Naive thymus-derived CD4-positive, alpha-beta T cell (primary cell): ENCODE data around the gene MIP. TPM values are rescaled to one million over a fixed set of nuclear protein-coding genes. Genes with fewer than 3 reads are reported as not detected.
"Not testable (repeated sequence)": the region's sequence is repeated elsewhere in the genome, so short reads cannot be mapped to it uniquely, and the experiment has no call there.

Experiments
- ATAC-seq: fragments of 150-1000 bp; cut with Tn5 transposase; 2 replicates; pipeline ENCODE4 v1.10.0; 2021; ENCODE audit warnings: mild to moderate bottlenecking, moderate library complexity
- CTCF ChIA-PET: fragments of 350-600 bp; sonication (Branson Sonifier 250); formaldehyde crosslinking; loops from one replicate; lab custom pipeline; 2021; ENCODE audit warnings: antibody characterized with exemption; lab: Charles Lee
- POLR2A ChIA-PET: fragments of 350-600 bp; sonication (Branson Sonifier 250); formaldehyde crosslinking; loops from one replicate; lab custom pipeline; 2021; ENCODE audit warnings: antibody characterized with exemption, inconsistent platforms; lab: Charles Lee
- DNase-seq, 9 donors: peaks; one replicate each; pipeline versions ENCODE4 v3.0.0 to v3.0.0-alpha.2; 2020 to 2022; ENCODE audit warnings: mixed read lengths in 1 of 9
- H3K27ac ChIP-seq: one replicate; pipeline ENCODE4 v1.7.0; 2013; ENCODE audit warnings: mild to moderate bottlenecking, low read depth, low read length, moderate library complexity
- H3K27me3 ChIP-seq, 2 donors: one replicate each; pipeline ENCODE4 v1.7.0; 2013; ENCODE audit warnings: low read length in 2 of 2, mild to moderate bottlenecking in 2 of 2, moderate library complexity in 2 of 2; ENCODE audit not compliant: control insufficient read depth in 2 of 2, insufficient read depth in 2 of 2
- H3K36me3 ChIP-seq, 3 experiments: 1 replicate in 2 of 3; 2 replicates in 1 of 3; pipeline ENCODE4 v1.7.0; 2013; ENCODE audit warnings: low read length in 3 of 3, mild to moderate bottlenecking in 3 of 3, moderate library complexity in 1 of 3; ENCODE audit not compliant: insufficient read depth in 3 of 3, control insufficient read depth in 2 of 3
- H3K4me1 ChIP-seq, 2 donors: one replicate each; pipeline ENCODE4 v1.7.0; 2013; ENCODE audit warnings: low read length in 2 of 2, mild to moderate bottlenecking in 2 of 2, moderate library complexity in 1 of 2; ENCODE audit not compliant: control insufficient read depth in 2 of 2, insufficient read depth in 2 of 2
- H3K4me3 ChIP-seq: 2 replicates; pipeline ENCODE4 v1.7.0; 2013; ENCODE audit warnings: mild to moderate bottlenecking, low read length
- H3K9me3 ChIP-seq, 3 experiments: 1 replicate in 2 of 3; 2 replicates in 1 of 3; pipeline ENCODE4 v1.7.0; 2013; ENCODE audit warnings: low read length in 3 of 3; ENCODE audit not compliant: control insufficient read depth in 2 of 3
- H3K27ac Mint-ChIP-seq, 9 donors: one replicate each; pipeline ENCODE4 v1.8.0; 2020 to 2022; ENCODE audit warnings: mixed read lengths in 9 of 9, mild to moderate bottlenecking in 8 of 9, moderate library complexity in 5 of 9, inconsistent platforms in 2 of 9
- H3K27me3 Mint-ChIP-seq, 5 donors: one replicate each; pipeline ENCODE4 v1.8.0; 2021 to 2022; ENCODE audit warnings: mixed read lengths in 5 of 5, mild to moderate bottlenecking in 1 of 5
- H3K36me3 Mint-ChIP-seq, 5 donors: one replicate each; pipeline ENCODE4 v1.8.0; 2020 to 2022; ENCODE audit warnings: mixed read lengths in 5 of 5, mild to moderate bottlenecking in 3 of 5, inconsistent platforms in 1 of 5
- H3K4me1 Mint-ChIP-seq, 7 donors: one replicate each; pipeline ENCODE4 v1.8.0; 2020 to 2022; ENCODE audit warnings: mixed read lengths in 7 of 7, mild to moderate bottlenecking in 3 of 7, inconsistent platforms in 1 of 7
- H3K4me3 Mint-ChIP-seq, 10 donors: one replicate each; pipeline ENCODE4 v1.8.0; 2020 to 2022; ENCODE audit warnings: mild to moderate bottlenecking in 10 of 10, mixed read lengths in 10 of 10, moderate library complexity in 6 of 10, inconsistent platforms in 2 of 10
- H3K9me3 Mint-ChIP-seq, 11 donors: one replicate each; pipeline ENCODE4 v1.8.0; 2020 to 2022; ENCODE audit warnings: mixed read lengths in 11 of 11, mild to moderate bottlenecking in 4 of 11, inconsistent platforms in 1 of 11, moderate library complexity in 1 of 11
- intact Hi-C, 2 donors: fragments of 100-400 bp; cut with micrococcal nuclease; formaldehyde crosslinking; loops; one replicate each; pipeline ENCODE4 v1.15.1; 2023
- polyA plus RNA-seq, 2 donors: library from polyadenylated mRNA; unstranded; fragments of 300-500 nt; fragmentation: Illumina TruSeq; gene quantifications; one replicate each; pipeline ENCODE4 v1.2.3, GENCODE V29; 2021
- total RNA-seq, 6 experiments: library from RNA in 5 of 6; stranded (reverse) in 5 of 6; gene quantifications; 1 replicate in 5 of 6; 2 replicates in 1 of 6; pipeline ENCODE4 v1.2.3 and lab custom pipeline; 2021 to 2026

Gene MIP
- total and polyA plus RNA-seq, 7 experiments from 2014 or later = not detected

GRCh38 chr12:56408799-56409417, 45.5 kb downstream of the MIP start:
- H3K36me3 Mint-ChIP-seq = no peaks in the 10 kb centered on the region
- ChIA-PET CTCF (no interaction called here), POLR2A (no interaction called here)
- DNase-seq (no peak), ATAC-seq (no peak)
- Histone ChIP-seq H3K4me1 (no peaks in the 10 kb centered on the region), H3K27me3 (no peaks in the 10 kb centered on the region), H3K4me3 (no peak overlapping the region), H3K9me3 (no peaks in the 10 kb centered on the region), H3K36me3 (no peaks in the 10 kb centered on the region), H3K27ac (no peak overlapping the region)
- H3K4me1 Mint-ChIP-seq = no peaks in the 10 kb centered on the region
- H3K27me3 Mint-ChIP-seq = no peaks in the 10 kb centered on the region
- H3K9me3 Mint-ChIP-seq = no peaks in the 10 kb centered on the region
- intact Hi-C loops = no loop called here
- H3K27ac Mint-ChIP-seq = no peak overlapping the region
- H3K4me3 Mint-ChIP-seq = no peak overlapping the region

GRCh38 chr12:56404227-56404626, 50.2 kb downstream of the MIP start:
- H3K27me3 ChIP-seq, H3K4me3 ChIP-seq, H3K4me3 Mint-ChIP-seq, H3K27me3 Mint-ChIP-seq, ATAC-seq, DNase-seq, POLR2A ChIA-PET, H3K9me3 Mint-ChIP-seq, H3K4me1 ChIP-seq, H3K9me3 ChIP-seq, H3K36me3 ChIP-seq, H3K27ac Mint-ChIP-seq, CTCF ChIA-PET, H3K36me3 Mint-ChIP-seq, intact Hi-C loops, H3K4me1 Mint-ChIP-seq, H3K27ac ChIP-seq: not testable (repeated sequence)

- ATAC-seq, H3K27me3 Mint-ChIP-seq, H3K4me1 Mint-ChIP-seq, H3K4me3 Mint-ChIP-seq, H3K9me3 ChIP-seq, DNase-seq, H3K4me3 ChIP-seq, CTCF ChIA-PET, H3K27ac ChIP-seq, H3K27ac Mint-ChIP-seq, H3K4me1 ChIP-seq, intact Hi-C loops, H3K36me3 ChIP-seq, H3K27me3 ChIP-seq, POLR2A ChIA-PET: not testable (repeated sequence)
- Mint-ChIP-seq H3K36me3 (peaks cover 0 to 12% (median 8%) of the 10 kb centered on the region in 5 donors), H3K9me3 (peaks cover 0 to 19% (median 9%) of the 10 kb centered on the region in 11 donors)
Observed at GRCh38 chr12:56401612-56402011, 52.8 kb downstream of the MIP start.

GRCh38 chr12:56401125-56401524, 53.3 kb downstream of the MIP start:
- H3K27ac ChIP-seq, POLR2A ChIA-PET, CTCF ChIA-PET, H3K4me1 ChIP-seq, ATAC-seq, H3K4me3 ChIP-seq, H3K9me3 ChIP-seq, DNase-seq, intact Hi-C loops, H3K27me3 Mint-ChIP-seq, H3K27ac Mint-ChIP-seq, H3K27me3 ChIP-seq, H3K4me3 Mint-ChIP-seq, H3K36me3 ChIP-seq, H3K4me1 Mint-ChIP-seq: not testable (repeated sequence)
- Mint-ChIP-seq H3K36me3 (peaks cover 0 to 12% (median 8%) of the 10 kb centered on the region in 5 donors), H3K9me3 (peaks cover 0 to 19% (median 9%) of the 10 kb centered on the region in 11 donors)

Other genes starting within 250 kb of the MIP start
- 10 to 100 TPM; 31.4 to 44.9 (median 43.1) TPM for gene RNF41, start 232.7 kb downstream of the MIP start, total RNA-seq
- gene RNF41, start 232.7 kb downstream of the MIP start, polyA plus RNA-seq = 10 to 100 TPM; 29.4 to 45.8 TPM
- gene NABP2, start 230.3 kb downstream of the MIP start, total RNA-seq = 10 to 100 TPM in 3 of 5 experiments, 1 to 10 TPM in 2; 9.2 to 61.2 (median 11.8) TPM
- gene NABP2, start 230.3 kb downstream of the MIP start, polyA plus RNA-seq = 1 to 10 TPM; 1.0 to 1.6 TPM
- gene SLC39A5, start 224.6 kb downstream of the MIP start, total RNA-seq = 1 to 10 TPM in 1 of 5 experiments, under 1 TPM in 2, not detected in 2; 0.43 to 1.2 (median 0.77) TPM
- gene SLC39A5, start 224.6 kb downstream of the MIP start, polyA plus RNA-seq = not detected
- gene ANKRD52, start 196.3 kb downstream of the MIP start, total RNA-seq = 10 to 100 TPM; 26.9 to 64.4 (median 40.7) TPM
- gene ANKRD52, start 196.3 kb downstream of the MIP start, polyA plus RNA-seq = 1 to 10 TPM; 5.1 to 8.2 TPM
- 10 to 100 TPM; 22.5 to 39.4 (median 31.5) TPM for gene COQ10A, start 187.7 kb downstream of the MIP start, total RNA-seq
- 10 to 100 TPM in 1 of 2 donors, 1 to 10 TPM in 1; 9.7 to 11.5 TPM for gene COQ10A, start 187.7 kb downstream of the MIP start, polyA plus RNA-seq
- gene CS, start 154.3 kb downstream of the MIP start, total RNA-seq = 100 to 1,000 TPM; 126 to 241 (median 167) TPM
- 10 to 100 TPM; 57.6 to 79.9 TPM for gene CS, start 154.3 kb downstream of the MIP start, polyA plus RNA-seq
- 100 to 1,000 TPM in 1 of 5 experiments, 10 to 100 TPM in 4; 48.4 to 134 (median 87.6) TPM for gene CNPY2, start 138.7 kb downstream of the MIP start, total RNA-seq
- gene CNPY2, start 138.7 kb downstream of the MIP start, polyA plus RNA-seq = 100 to 1,000 TPM; 183 to 184 TPM
- gene PAN2, start 120.7 kb downstream of the MIP start, total RNA-seq = 100 to 1,000 TPM in 4 of 5 experiments, 10 to 100 TPM in 1; 65.8 to 279 (median 144) TPM
- gene PAN2, start 120.7 kb downstream of the MIP start, polyA plus RNA-seq = 10 to 100 TPM; 11.4 to 13.9 TPM
- 10 to 100 TPM; 14.4 to 42.0 (median 20.1) TPM for gene IL23A, start 115.8 kb downstream of the MIP start, total RNA-seq
- gene IL23A, start 115.8 kb downstream of the MIP start, polyA plus RNA-seq = 10 to 100 TPM; 14.8 to 25.2 TPM
- gene STAT2, start 94.5 kb downstream of the MIP start, total RNA-seq = 100 to 1,000 TPM; 119 to 291 (median 182) TPM
- 10 to 100 TPM; 64.1 to 80.3 TPM for gene STAT2, start 94.5 kb downstream of the MIP start, polyA plus RNA-seq
- gene APOF, start 91.8 kb downstream of the MIP start, total RNA-seq = not detected
- gene APOF, start 91.8 kb downstream of the MIP start, polyA plus RNA-seq = under 1 TPM in 1 of 2 donors, not detected in 1; 0.12 TPM
- gene TIMELESS, start 5.2 kb downstream of the MIP start, total RNA-seq = 10 to 100 TPM in 1 of 5 experiments, 1 to 10 TPM in 4; 4.4 to 42.3 (median 5.4) TPM
- gene TIMELESS, start 5.2 kb downstream of the MIP start, polyA plus RNA-seq = 1 to 10 TPM; 2.7 to 3.3 TPM
- 1 to 10 TPM; 5.2 to 7.5 (median 7.2) TPM for gene SPRYD4, start 13.9 kb upstream of the MIP start, total RNA-seq
- 1 to 10 TPM; 1.1 to 1.4 TPM for gene SPRYD4, start 13.9 kb upstream of the MIP start, polyA plus RNA-seq
- 10 to 100 TPM in 1 of 5 experiments, 1 to 10 TPM in 3, under 1 TPM in 1; 0.94 to 10.2 (median 3.0) TPM for gene GLS2, start 33.5 kb upstream of the MIP start, total RNA-seq
- gene GLS2, start 33.5 kb upstream of the MIP start, polyA plus RNA-seq = 1 to 10 TPM; 5.9 to 6.8 TPM
- 10 to 100 TPM in 1 of 5 experiments, 1 to 10 TPM in 4; 2.5 to 12.8 (median 5.5) TPM for gene RBMS2, start 67.2 kb upstream of the MIP start, total RNA-seq
- gene RBMS2, start 67.2 kb upstream of the MIP start, polyA plus RNA-seq = 1 to 10 TPM in 1 of 2 donors, under 1 TPM in 1; 0.81 to 3.0 TPM
- 100 to 1,000 TPM; 127 to 230 (median 191) TPM for gene BAZ2A, start 175.7 kb upstream of the MIP start, total RNA-seq
- 10 to 100 TPM; 24.8 to 45.1 TPM for gene BAZ2A, start 175.7 kb upstream of the MIP start, polyA plus RNA-seq
- gene ATP5F1B, start 191.3 kb upstream of the MIP start, total RNA-seq = 100 to 1,000 TPM; 217 to 476 (median 267) TPM
- gene ATP5F1B, start 191.3 kb upstream of the MIP start, polyA plus RNA-seq = 100 to 1,000 TPM; 658 to 688 TPM
- gene PTGES3, start 233.6 kb upstream of the MIP start, total RNA-seq = 100 to 1,000 TPM; 111 to 229 (median 153) TPM
- 100 to 1,000 TPM; 221 to 289 TPM for gene PTGES3, start 233.6 kb upstream of the MIP start, polyA plus RNA-seq